Mesothelial cell of epicardium (in vitro differentiated cells): ENCODE measurements around the gene HAUS3. TPM values are rescaled to one million over a fixed set of nuclear protein-coding genes. Genes with fewer than 3 reads are reported as not detected.
A peak's percentile ranks its signal among the peaks of the same experiment; 100 is the strongest.

Experiments used
- DNase-seq, 2 experiments: peaks; one replicate each; pipeline ENCODE4 v3.0.0; 2021; ENCODE audit warnings: low spot score in 2 of 2; ENCODE audit not compliant: unreplicated experiment in 2 of 2
- H3K27ac Mint-ChIP-seq: 2 replicates; pipeline ENCODE4 v1.8.0; 2021; ENCODE audit warnings: mixed read lengths
- H3K27me3 Mint-ChIP-seq: 2 replicates; pipeline ENCODE4 v1.8.0; 2021; ENCODE audit warnings: low read depth, mixed read lengths
- H3K36me3 Mint-ChIP-seq: 2 replicates; pipeline ENCODE4 v1.8.0; 2021; ENCODE audit warnings: mixed read lengths
- H3K4me1 Mint-ChIP-seq: 2 replicates; pipeline ENCODE4 v1.8.0; 2021; ENCODE audit warnings: mixed read lengths
- H3K4me3 Mint-ChIP-seq: 2 replicates; pipeline ENCODE4 v1.8.0; 2021; ENCODE audit warnings: mild to moderate bottlenecking, moderate library complexity, mixed read lengths
- H3K9me3 Mint-ChIP-seq: 2 replicates; pipeline ENCODE4 v1.8.0; 2021; ENCODE audit warnings: mixed read lengths
- CTCF ChIP-seq: fragments of 200-600 bp; sonication (generic); IDR thresholded peaks from one replicate; pipeline ENCODE4 v1.5.0; 2021; ENCODE audit warnings: antibody characterized with exemption; ENCODE audit not compliant: unreplicated experiment
- total RNA-seq: library from RNA; stranded (reverse); gene quantifications from 3 replicates; pipeline ENCODE4 v1.2.1, GENCODE V29; 2021

The HAUS3 gene
- total RNA-seq, 1 donor from 2014 or later = 16.9 TPM

GRCh38 chr4:2262944-2263250 lies 21.0 kb upstream of the HAUS3 start:
- peak overlapping the region; percentile 53 for H3K27ac Mint-ChIP-seq
- no peaks in the 10 kb centered on the region for H3K9me3 Mint-ChIP-seq
- H3K4me1 Mint-ChIP-seq = peaks cover 7% of the 10 kb centered on the region
- H3K4me3 Mint-ChIP-seq = peak overlapping the region; percentile 67
- no peaks in the 10 kb centered on the region for H3K36me3 Mint-ChIP-seq
- H3K27me3 Mint-ChIP-seq = no peaks in the 10 kb centered on the region
- DNase-seq = no peak
- no peak for TF ChIP-seq CTCF

- TF ChIP-seq CTCF = no peak
- H3K27me3 Mint-ChIP-seq = no peaks in the 10 kb centered on the region
- peak overlapping the region; percentile 53 for H3K27ac Mint-ChIP-seq
- H3K36me3 Mint-ChIP-seq = no peaks in the 10 kb centered on the region
- peak; percentile 97 to 98 for DNase-seq
- H3K4me3 Mint-ChIP-seq = peak overlapping the region; percentile 67
- H3K4me1 Mint-ChIP-seq = peaks cover 7% of the 10 kb centered on the region
- H3K9me3 Mint-ChIP-seq = no peaks in the 10 kb centered on the region
These were observed 20.4 kb upstream of the HAUS3 start for GRCh38 chr4:2262145-2262943.

GRCh38 chr4:2261853-2262144 lies 19.9 kb upstream of the HAUS3 start, which contains the start of gene MXD4:
Gene MXD4 (minus strand): TSS chr4:2262109. CDS start chr4:2261980, 129 bp downstream.
- TF ChIP-seq CTCF = no peak
- Mint-ChIP-seq H3K27ac (peak within 1 kb of the TSS; percentile 53), H3K4me1 (peaks cover 11% of the 10 kb centered on the region), H3K36me3 (no peaks in the 10 kb centered on the region), H3K27me3 (no peaks in the 10 kb centered on the region), H3K4me3 (peak within 1 kb of the TSS; percentile 72), H3K9me3 (no peaks in the 10 kb centered on the region)
- DNase-seq = no peak

GRCh38 chr4:2261110-2261852 lies 19.4 kb upstream of the HAUS3 start:
- peak overlapping the region; percentile 72 for H3K4me3 Mint-ChIP-seq
- no peak for TF ChIP-seq CTCF
- DNase-seq = peak in 1 of 2 experiments; percentile 29
- H3K9me3 Mint-ChIP-seq = no peaks in the 10 kb centered on the region
- H3K36me3 Mint-ChIP-seq = no peaks in the 10 kb centered on the region
- H3K4me1 Mint-ChIP-seq = peaks cover 12% of the 10 kb centered on the region
- H3K27ac Mint-ChIP-seq = no peak overlapping the region
- H3K27me3 Mint-ChIP-seq = no peaks in the 10 kb centered on the region

- H3K4me1 Mint-ChIP-seq = peaks cover 9% of the 10 kb centered on the region
- no peaks in the 10 kb centered on the region for H3K36me3 Mint-ChIP-seq
- no peaks in the 10 kb centered on the region for H3K27me3 Mint-ChIP-seq
- H3K4me3 Mint-ChIP-seq = peak overlapping the region; percentile 72
- DNase-seq = peak; percentile 17 to 37
- TF ChIP-seq CTCF = no peak
- H3K27ac Mint-ChIP-seq = no peak overlapping the region
- no peaks in the 10 kb centered on the region for H3K9me3 Mint-ChIP-seq
These were observed 18.6 kb upstream of the HAUS3 start for GRCh38 chr4:2260344-2261109.
